H9 (cell line): ENCODE results near the gene LPP. TPM values are rescaled to one million over a fixed set of nuclear protein-coding genes. Genes with fewer than 3 reads are reported as not detected.

ENCODE experiments used
- DNase-seq: peaks from one replicate; pipeline ENCODE4 v3.0.0-alpha.2; 2017
- H2AFZ ChIP-seq: one replicate; pipeline ENCODE4 v1.6.1; 2013; ENCODE audit warnings: mild to moderate bottlenecking, low read length, control low read depth, moderate library complexity
- H2AK5ac ChIP-seq: 2 replicates; pipeline ENCODE4 v1.6.1; 2013; ENCODE audit warnings: low read length, control low read depth, mixed read lengths; ENCODE audit not compliant: insufficient read length
- H2BK120ac ChIP-seq: one replicate; pipeline ENCODE4 v1.6.1; 2013; ENCODE audit warnings: low read depth, mild to moderate bottlenecking, low read length, control low read depth, inconsistent platforms; ENCODE audit not compliant: poor library complexity, severe bottlenecking
- H2BK12ac ChIP-seq: 2 replicates; pipeline ENCODE4 v1.6.1; 2013; ENCODE audit warnings: low read length, control low read depth, mixed read lengths, low read depth; ENCODE audit not compliant: insufficient read length
- H2BK15ac ChIP-seq: 2 replicates; pipeline ENCODE4 v1.6.1; 2013; ENCODE audit warnings: low read depth, low read length, control low read depth
- H2BK20ac ChIP-seq: one replicate; pipeline ENCODE4 v1.6.1; 2013; ENCODE audit warnings: low read depth, mild to moderate bottlenecking, low read length, control low read depth, inconsistent platforms; ENCODE audit not compliant: poor library complexity, severe bottlenecking
- H2BK5ac ChIP-seq: 2 replicates; pipeline ENCODE4 v1.6.1; 2013; ENCODE audit warnings: low read length, control low read depth, mixed read lengths; ENCODE audit not compliant: insufficient read length
- H3K14ac ChIP-seq: 2 replicates; pipeline ENCODE4 v1.6.1; 2013; ENCODE audit warnings: low read length, control low read depth; ENCODE audit not compliant: insufficient read depth
- H3K18ac ChIP-seq: 2 replicates; pipeline ENCODE4 v1.6.1; 2013; ENCODE audit warnings: low read depth, mild to moderate bottlenecking, mixed read lengths, low read length, control low read depth; ENCODE audit not compliant: insufficient read length
- H3K23ac ChIP-seq: 2 replicates; pipeline ENCODE4 v1.6.1; 2013; ENCODE audit warnings: low read length, control low read depth, mixed read lengths, low read depth; ENCODE audit not compliant: insufficient read length
- H3K23me2 ChIP-seq: 2 replicates; pipeline ENCODE4 v1.6.1; 2013; ENCODE audit warnings: low read depth, mild to moderate bottlenecking, mixed read lengths, low read length, control low read depth; ENCODE audit not compliant: insufficient read length, poor library complexity, severe bottlenecking
- H3K27ac ChIP-seq: 2 replicates; pipeline ENCODE4 v1.5.1; 2013; ENCODE audit warnings: low read length, control low read depth, mixed read lengths, low read depth; ENCODE audit not compliant: insufficient read length
- H3K27me3 ChIP-seq: 2 replicates; pipeline ENCODE4 v1.6.1; 2013; ENCODE audit warnings: low read length, control low read depth, inconsistent platforms; ENCODE audit not compliant: insufficient read depth
- H3K4ac ChIP-seq: 2 replicates; pipeline ENCODE4 v1.6.1; 2013; ENCODE audit warnings: low read depth, mild to moderate bottlenecking, control low read depth, inconsistent platforms, low read length, moderate library complexity
- H3K4me1 ChIP-seq: 2 replicates; pipeline ENCODE4 v1.6.1; 2013; ENCODE audit warnings: low read length, control low read depth, inconsistent platforms; ENCODE audit not compliant: insufficient read depth
- H3K4me2 ChIP-seq: 2 replicates; pipeline ENCODE4 v1.6.1; 2013; ENCODE audit warnings: low read length, control low read depth, mixed read lengths; ENCODE audit not compliant: insufficient read length, insufficient read depth
- H3K56ac ChIP-seq: 2 replicates; pipeline ENCODE4 v1.6.1; 2013; ENCODE audit warnings: low read depth, mild to moderate bottlenecking, mixed read lengths, low read length, control low read depth; ENCODE audit not compliant: insufficient read length
- H3K79me1 ChIP-seq: 2 replicates; pipeline ENCODE4 v1.6.1; 2013; ENCODE audit warnings: low read depth, mild to moderate bottlenecking, moderate library complexity, low read length, control low read depth, inconsistent platforms; ENCODE audit not compliant: insufficient read depth, poor library complexity, severe bottlenecking
- H3K79me2 ChIP-seq: 2 replicates; pipeline ENCODE4 v1.6.1; 2013; ENCODE audit warnings: low read length, control low read depth, inconsistent platforms; ENCODE audit not compliant: insufficient read depth
- H3K9ac ChIP-seq: 2 replicates; pipeline ENCODE4 v1.6.1; 2013; ENCODE audit warnings: low read length, control low read depth, mixed read lengths; ENCODE audit not compliant: insufficient read length; ENCODE audit errors: extremely low read depth
- H3K9me3 ChIP-seq: one replicate; pipeline ENCODE4 v1.6.1; 2013; ENCODE audit warnings: low read depth, low read length, inconsistent platforms; ENCODE audit not compliant: control insufficient read depth
- H3T11ph ChIP-seq: one replicate; pipeline ENCODE4 v1.6.1; 2013; ENCODE audit warnings: mild to moderate bottlenecking, low read length, control low read depth, inconsistent platforms
- H4K20me1 ChIP-seq: one replicate; pipeline ENCODE4 v1.6.1; 2013; ENCODE audit not compliant: control insufficient read depth, insufficient read length, insufficient read depth
- H4K5ac ChIP-seq: 2 replicates; pipeline ENCODE4 v1.6.1; 2013; ENCODE audit warnings: low read depth, mild to moderate bottlenecking, mixed read lengths, low read length, control low read depth; ENCODE audit not compliant: insufficient read length
- H4K8ac ChIP-seq: replicated peaks from 2 replicates; pipeline ENCODE4 v1.6.1; 2013; ENCODE audit warnings: low read length, control low read depth, mixed read lengths, low read depth; ENCODE audit not compliant: insufficient read length
- H4K91ac ChIP-seq: 2 replicates; pipeline ENCODE4 v1.6.1; 2013; ENCODE audit warnings: low read depth, mild to moderate bottlenecking, moderate library complexity, mixed read lengths, low read length, control low read depth; ENCODE audit not compliant: insufficient read length
- H3K27ac Mint-ChIP-seq, 3 experiments: 2 replicates in 2 of 3; 3 replicates in 1 of 3; pipeline ENCODE4 v1.8.0; 2020 to 2021; ENCODE audit warnings: mixed read lengths in 3 of 3, mild to moderate bottlenecking in 1 of 3, moderate library complexity in 1 of 3
- H3K27me3 Mint-ChIP-seq: 2 replicates; pipeline ENCODE4 v1.8.0; 2021; ENCODE audit warnings: low read depth, mild to moderate bottlenecking, moderate library complexity, mixed read lengths
- H3K36me3 Mint-ChIP-seq, 3 experiments: 2 replicates in 2 of 3; 3 replicates in 1 of 3; pipeline ENCODE4 v1.8.0; 2020 to 2021; ENCODE audit warnings: low read depth in 3 of 3, mixed read lengths in 3 of 3; ENCODE audit not compliant: insufficient read depth in 1 of 3
- H3K4me1 Mint-ChIP-seq, 2 experiments: 2 replicates each; pipeline ENCODE4 v1.8.0; 2020; ENCODE audit warnings: mixed read lengths in 2 of 2
- H3K4me3 Mint-ChIP-seq, 2 experiments: 2 replicates in 1 of 2; 3 replicates in 1 of 2; pipeline ENCODE4 v1.8.0; 2020 to 2021; ENCODE audit warnings: mild to moderate bottlenecking in 2 of 2, mixed read lengths in 2 of 2, moderate library complexity in 1 of 2
- H3K9me3 Mint-ChIP-seq, 2 experiments: 2 replicates in 1 of 2; 3 replicates in 1 of 2; pipeline ENCODE4 v1.8.0; 2020; ENCODE audit warnings: mild to moderate bottlenecking in 2 of 2, mixed read lengths in 2 of 2, moderate library complexity in 1 of 2
- CTCF ChIP-seq: fragments of 200-600 bp; sonication (generic); conservative IDR thresholded peaks from 3 replicates; pipeline ENCODE4 v1.8.0; 2021; ENCODE audit warnings: antibody characterized with exemption, mild to moderate bottlenecking
- WGBS: extraction: QIAGEN DNeasy Blood & Tissue Kit; methylation state at CpG from one replicate; pipeline ENCODE4 v1.1.7; 2013; ENCODE audit warnings: missing lambda C conversion rate, low lambda C conversion rate, mixed read lengths; ENCODE audit not compliant: insufficient read length; ENCODE audit errors: extremely low coverage; 5-methylcytosine and 5-hydroxymethylcytosine counted together
- total RNA-seq: library from RNA; stranded (reverse); gene quantifications from 2 replicates; pipeline ENCODE4 v1.2.1, GENCODE V29; 2021

The LPP gene
- total RNA-seq, 1 experiment from 2014 or later: 64.6 TPM

GRCh38 chr3:188274249-188274915 lies 120.4 kb downstream of the LPP start:
- 0 out of 7 replicates have a peak, but pooled peaks cover 0 to 3% (median 0%) of the 10 kb centered on the region in 3 experiments for H3K36me3 Mint-ChIP-seq
- DNase-seq: no peak
- Histone ChIP-seq H3K4me2 (no peak overlapping the region), H3K23ac (no peak overlapping the region), H3K79me1 (no peaks in the 10 kb centered on the region), H4K8ac (no peak overlapping the region), H2AK5ac (no peak overlapping the region), H4K91ac (no peak overlapping the region), H3K23me2 (no peaks in the 10 kb centered on the region), H2BK12ac (no peak overlapping the region), H3K9ac (no peak overlapping the region), H3K27ac (no peak overlapping the region), H3K27me3 (no peaks in the 10 kb centered on the region), H4K20me1 (no peaks in the 10 kb centered on the region), H2BK5ac (no peak overlapping the region), H3K56ac (no peak overlapping the region), H3K18ac (no peak overlapping the region), H2BK15ac (no peak overlapping the region), H3K79me2 (no peaks in the 10 kb centered on the region; the same call in 1 of the 2 replicates), H2BK20ac (no peak overlapping the region), H3K14ac (no peak overlapping the region), H4K5ac (no peak overlapping the region), H3K9me3 (no peaks in the 10 kb centered on the region), H2BK120ac (no peak overlapping the region), H3K4ac (no peak overlapping the region), H2AFZ (no peak overlapping the region), H3T11ph (no peak overlapping the region), H3K4me1 (peaks cover 10% of the 10 kb centered on the region)
- H3K27me3 Mint-ChIP-seq: no peaks in the 10 kb centered on the region
- TF ChIP-seq CTCF: no peak
- H3K9me3 Mint-ChIP-seq: no peaks in the 10 kb centered on the region
- peaks cover 32 to 35% of the 10 kb centered on the region in 2 experiments for H3K4me1 Mint-ChIP-seq
- no peak overlapping the region for H3K4me3 Mint-ChIP-seq
- no CpG with 5 or more reads among the region's 4 CpGs for WGBS
- no peak overlapping the region; a peak in 1 of 7 replicates for H3K27ac Mint-ChIP-seq
